OCI-LY3 (cell line): Measurements from ENCODE around the gene MAN2A1.

Experiments
- EZH2phosphoT487 ChIP-seq: fragments of 200-600 bp; shearing (Covaris generic); IDR thresholded peaks from 2 replicates; pipeline ENCODE4 v1.6.1; 2018; ENCODE audit warnings: antibody characterized with exemption, mixed run types, low read depth
- TF ChIP-seq, protein P1 (sequence below): fragments of 200-600, 300-600 bp; sonication (generic); IDR thresholded peaks from 2 replicates; pipeline ENCODE4 v1.5.1; 2014; ENCODE audit warnings: antibody characterized with exemption, low read length, low read depth

- TF ChIP-seq, protein P1, sequence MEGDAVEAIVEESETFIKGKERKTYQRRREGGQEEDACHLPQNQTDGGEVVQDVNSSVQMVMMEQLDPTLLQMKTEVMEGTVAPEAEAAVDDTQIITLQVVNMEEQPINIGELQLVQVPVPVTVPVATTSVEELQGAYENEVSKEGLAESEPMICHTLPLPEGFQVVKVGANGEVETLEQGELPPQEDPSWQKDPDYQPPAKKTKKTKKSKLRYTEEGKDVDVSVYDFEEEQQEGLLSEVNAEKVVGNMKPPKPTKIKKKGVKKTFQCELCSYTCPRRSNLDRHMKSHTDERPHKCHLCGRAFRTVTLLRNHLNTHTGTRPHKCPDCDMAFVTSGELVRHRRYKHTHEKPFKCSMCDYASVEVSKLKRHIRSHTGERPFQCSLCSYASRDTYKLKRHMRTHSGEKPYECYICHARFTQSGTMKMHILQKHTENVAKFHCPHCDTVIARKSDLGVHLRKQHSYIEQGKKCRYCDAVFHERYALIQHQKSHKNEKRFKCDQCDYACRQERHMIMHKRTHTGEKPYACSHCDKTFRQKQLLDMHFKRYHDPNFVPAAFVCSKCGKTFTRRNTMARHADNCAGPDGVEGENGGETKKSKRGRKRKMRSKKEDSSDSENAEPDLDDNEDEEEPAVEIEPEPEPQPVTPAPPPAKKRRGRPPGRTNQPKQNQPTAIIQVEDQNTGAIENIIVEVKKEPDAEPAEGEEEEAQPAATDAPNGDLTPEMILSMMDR: no peak
- no peak for TF ChIP-seq EZH2phosphoT487
Observed at GRCh38 chr5:109786206-109786855, 96.6 kb downstream of the MAN2A1 start.
